T-helper 9 cell (primary cell): ENCODE data around the gene ETV2.
"Not testable (repeated sequence)": the region's sequence is repeated elsewhere in the genome, so short reads cannot be mapped to it uniquely, and the experiment has no call there.

Source experiments
- DNase-seq: peaks from one replicate; pipeline ENCODE4 v3.0.0-alpha.2; 2020

Gene ETV2

GRCh38 chr19:35661995-35662340 is 20.4 kb downstream of the ETV2 start:
- no peak for DNase-seq

- no peak for DNase-seq
Observed at GRCh38 chr19:35663981-35664380, 22.4 kb downstream of the ETV2 start.

GRCh38 chr19:35665157-35665556 is 23.6 kb downstream of the ETV2 start:
- DNase-seq = no peak

- no peak for DNase-seq
Observed at GRCh38 chr19:35665604-35666003, 24.1 kb downstream of the ETV2 start.

GRCh38 chr19:35666251-35666913 is 24.8 kb downstream of the ETV2 start, which contains the start of gene UPK1A:
UPK1A (plus strand) TSS chr19:35666517; CDS start chr19:35666813, 296 bp downstream.
- DNase-seq = no peak

- DNase-seq = no peak
Observed at GRCh38 chr19:35669566-35669965, 28.0 kb downstream of the ETV2 start.

- no peak for DNase-seq
Observed at GRCh38 chr19:35669974-35670373, 28.4 kb downstream of the ETV2 start.

GRCh38 chr19:35670686-35671085 is 29.1 kb downstream of the ETV2 start:
- DNase-seq = no peak

GRCh38 chr19:35671818-35672217 is 30.3 kb downstream of the ETV2 start:
- no peak for DNase-seq

- peak; percentile 6 for DNase-seq
Observed at GRCh38 chr19:35673121-35673804, 31.7 kb downstream of the ETV2 start.

GRCh38 chr19:35675589-35676140 is 34.1 kb downstream of the ETV2 start:
- no peak for DNase-seq

GRCh38 chr19:35689836-35690235 is 48.3 kb downstream of the ETV2 start:
- DNase-seq = no peak

- DNase-seq = not testable (repeated sequence)
Observed at GRCh38 chr19:35691106-35691505, 49.6 kb downstream of the ETV2 start.

- no peak for DNase-seq
Observed at GRCh38 chr19:35692010-35692409, 50.5 kb downstream of the ETV2 start.

- DNase-seq = no peak
Observed at GRCh38 chr19:35693422-35693821, 51.9 kb downstream of the ETV2 start.

- peak; percentile 87 for DNase-seq
Observed at GRCh38 chr19:35693835-35694599, 52.5 kb downstream of the ETV2 start.
